A673 (cell line): ENCODE measurements around the gene DDAH1.

Experiments used
- CTCF ChIP-seq: fragments of 300-800, 200-600 bp; sonication (generic); conservative IDR thresholded peaks from 2 replicates; pipeline ENCODE4 v1.5.1; 2017; ENCODE audit warnings: low read depth, mild to moderate bottlenecking, antibody characterized with exemption, low read length, moderate library complexity, mixed read lengths
- EZH2 ChIP-seq: fragments of 200-600 bp; sonication (generic); IDR thresholded peaks from 2 replicates; pipeline ENCODE4 v1.6.1; 2017; ENCODE audit warnings: borderline replicate concordance, low read depth, mild to moderate bottlenecking, mixed read lengths, antibody characterized with exemption, low read length; ENCODE audit not compliant: poor library complexity, severe bottlenecking

GRCh38 chr1:85342207-85342606 lies 122.8 kb downstream of the DDAH1 start:
- TF ChIP-seq CTCF (no peak), EZH2 (no peak)
